OCI-LY3 (cell line): Measurements from ENCODE around the gene PNMA6E.

Source experiments
- CTCF ChIP-seq: fragments of 200-600, 300-600 bp; sonication (generic); IDR thresholded peaks from 2 replicates; pipeline ENCODE4 v1.5.1; 2014; ENCODE audit warnings: antibody characterized with exemption, low read length, low read depth
- EZH2phosphoT487 ChIP-seq: fragments of 200-600 bp; shearing (Covaris generic); IDR thresholded peaks from 2 replicates; pipeline ENCODE4 v1.6.1; 2018; ENCODE audit warnings: antibody characterized with exemption, mixed run types, low read depth

DNA sequence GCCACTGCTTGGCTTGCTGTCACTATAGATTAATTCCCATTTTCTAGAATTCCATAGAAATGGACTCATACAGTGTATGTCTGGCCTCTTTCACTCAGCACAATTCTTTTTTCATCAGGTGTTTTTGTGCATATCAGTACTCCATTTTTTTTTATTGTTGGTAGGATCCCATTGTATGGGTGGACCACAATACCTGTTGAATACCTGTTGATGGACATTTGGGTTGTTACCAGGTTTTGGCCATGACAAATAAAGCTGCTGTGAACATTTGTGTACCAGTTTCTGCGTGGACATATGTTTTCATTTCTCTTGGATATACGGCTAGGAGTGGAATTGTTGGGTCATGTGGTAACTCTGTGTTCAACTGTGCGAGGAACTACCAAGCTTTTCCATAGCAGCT, 25.1 kb upstream of the PNMA6E start:
- no peak for TF ChIP-seq CTCF
- no peak for TF ChIP-seq EZH2phosphoT487
